HepG2 (cell line): ENCODE measurements around the gene BCCIP. TPM values are rescaled to one million over a fixed set of nuclear protein-coding genes. Genes with fewer than 3 reads are reported as not detected.

Experiments used
- AGO2 ChIP-seq: fragments of 200-400 bp; formaldehyde crosslinking; optimal IDR thresholded peaks from 2 replicates; pipeline ENCODE3; 2017; ENCODE audit warnings: mild to moderate bottlenecking, low read depth, low read length, moderate library complexity
- FOXA3 ChIP-seq: IDR thresholded peaks from 2 replicates; pipeline ENCODE4 v1.6.1; 2016; ENCODE audit warnings: missing genetic modification reagents, missing compliant biosample characterization
- KAT8 ChIP-seq: IDR thresholded peaks from 2 replicates; pipeline ENCODE4 v1.6.1; 2016; ENCODE audit warnings: missing genetic modification reagents, missing compliant biosample characterization
- PCBP1 ChIP-seq: fragments of 200-400 bp; formaldehyde crosslinking; IDR thresholded peaks from 2 replicates; pipeline ENCODE4 v1.6.1; 2017; ENCODE audit warnings: mild to moderate bottlenecking, low read depth, low read length, borderline replicate concordance
- RBM22 ChIP-seq: fragments of 200-400 bp; formaldehyde crosslinking; optimal IDR thresholded peaks from 2 replicates; pipeline ENCODE3; 2017; ENCODE audit warnings: mild to moderate bottlenecking, low read length, moderate library complexity
- SAP130 ChIP-seq: IDR thresholded peaks from 2 replicates; pipeline ENCODE4 v1.6.1; 2016; ENCODE audit warnings: low read depth
- YY1 ChIP-seq: IDR thresholded peaks from 2 replicates; pipeline ENCODE4 v1.6.1; 2011; ENCODE audit warnings: low read length, low read depth, moderate library complexity, mild to moderate bottlenecking; ENCODE audit not compliant: insufficient read depth, insufficient replicate concordance
- ZBTB7A ChIP-seq: sonication (generic); formaldehyde crosslinking; IDR thresholded peaks from 2 replicates; pipeline ENCODE4 v1.8.0; 2022; ENCODE audit warnings: mild to moderate bottlenecking, missing genetic modification reagents
- ZFP41 ChIP-seq: sonication (generic); formaldehyde crosslinking; IDR thresholded peaks from 2 replicates; pipeline ENCODE4 v1.4.0; 2020; ENCODE audit warnings: mild to moderate bottlenecking, missing genetic modification reagents, borderline replicate concordance
- ZNF20 ChIP-seq: sonication (generic); formaldehyde crosslinking; IDR thresholded peaks from 2 replicates; pipeline ENCODE4 v1.4.0; 2020; ENCODE audit warnings: mild to moderate bottlenecking, moderate library complexity, missing genetic modification reagents
- ZNF329 ChIP-seq: sonication (generic); formaldehyde crosslinking; IDR thresholded peaks from 2 replicates; pipeline ENCODE4 v1.9.0; 2021; ENCODE audit warnings: low read depth, mild to moderate bottlenecking, missing genetic modification reagents
- ZNF563 ChIP-seq: sonication (generic); formaldehyde crosslinking; IDR thresholded peaks from 2 replicates; pipeline ENCODE4 v1.8.0; 2022; ENCODE audit warnings: mild to moderate bottlenecking, moderate library complexity, missing genetic modification reagents
- ZNF788 ChIP-seq: sonication (generic); formaldehyde crosslinking; IDR thresholded peaks from 2 replicates; pipeline ENCODE4 v1.5.0; 2020; ENCODE audit warnings: mild to moderate bottlenecking, missing genetic modification reagents, borderline replicate concordance
- polyA plus RNA-seq, 8 experiments: library from polyadenylated mRNA; depleted of rRNA in 3 of 8; stranded (reverse) in 7 of 8; unstranded in 1 of 8; fragments of >200 nt; fragmentation: Illumina TruSeq in 4 of 8; extraction: Trizol in 4 of 8; gene quantifications; 2 replicates each; pipeline versions ENCODE4 v1.2.1 to v1.2.3, GENCODE V29; 2011 to 2016; ENCODE audit warnings: low read depth in 4 of 8, missing spikeins in 1 of 8, mixed read lengths in 1 of 8; ENCODE audit not compliant: insufficient read depth in 1 of 8
- total RNA-seq, 5 experiments: library from RNA; depleted of rRNA; stranded (reverse); fragments of >200 nt; fragmentation: Illumina TruSeq; extraction: Trizol; gene quantifications; 2 replicates each; pipeline ENCODE4 v1.2.3, GENCODE V29; 2016; ENCODE audit warnings: low read depth in 1 of 5
- TF ChIP-seq, protein P1 (sequence below), 2 experiments: sonication (generic) in 1 of 2; formaldehyde crosslinking in 1 of 2; IDR thresholded peaks; 2 replicates each; pipeline versions ENCODE4 v1.6.1 to v1.9.0; 2014 to 2022; ENCODE audit warnings: antibody characterized with exemption in 1 of 2, borderline replicate concordance in 1 of 2, inconsistent platforms in 1 of 2, low read depth in 1 of 2, missing genetic modification reagents in 1 of 2
- TF ChIP-seq, protein P2 (sequence below): sonication (generic); formaldehyde crosslinking; IDR thresholded peaks from 2 replicates; pipeline ENCODE4 v1.4.0; 2020; ENCODE audit warnings: missing genetic modification reagents
- TF ChIP-seq, protein P3 (sequence below): sonication (generic); formaldehyde crosslinking; IDR thresholded peaks from 2 replicates; pipeline ENCODE4 v1.9.0; 2022; ENCODE audit warnings: missing genetic modification reagents, mild to moderate bottlenecking, borderline replicate concordance
- TF ChIP-seq, protein P4 (sequence below): sonication (generic); formaldehyde crosslinking; IDR thresholded peaks from 2 replicates; pipeline ENCODE4 v1.5.1; 2020; ENCODE audit warnings: mild to moderate bottlenecking, missing genetic modification reagents, moderate library complexity

Gene BCCIP
- total and polyA plus RNA-seq, 2 of the 13 experiments (the other 11 are each of a cell fraction or from before 2014, with no cell fraction given) = 37.0 to 132 TPM

DNA sequence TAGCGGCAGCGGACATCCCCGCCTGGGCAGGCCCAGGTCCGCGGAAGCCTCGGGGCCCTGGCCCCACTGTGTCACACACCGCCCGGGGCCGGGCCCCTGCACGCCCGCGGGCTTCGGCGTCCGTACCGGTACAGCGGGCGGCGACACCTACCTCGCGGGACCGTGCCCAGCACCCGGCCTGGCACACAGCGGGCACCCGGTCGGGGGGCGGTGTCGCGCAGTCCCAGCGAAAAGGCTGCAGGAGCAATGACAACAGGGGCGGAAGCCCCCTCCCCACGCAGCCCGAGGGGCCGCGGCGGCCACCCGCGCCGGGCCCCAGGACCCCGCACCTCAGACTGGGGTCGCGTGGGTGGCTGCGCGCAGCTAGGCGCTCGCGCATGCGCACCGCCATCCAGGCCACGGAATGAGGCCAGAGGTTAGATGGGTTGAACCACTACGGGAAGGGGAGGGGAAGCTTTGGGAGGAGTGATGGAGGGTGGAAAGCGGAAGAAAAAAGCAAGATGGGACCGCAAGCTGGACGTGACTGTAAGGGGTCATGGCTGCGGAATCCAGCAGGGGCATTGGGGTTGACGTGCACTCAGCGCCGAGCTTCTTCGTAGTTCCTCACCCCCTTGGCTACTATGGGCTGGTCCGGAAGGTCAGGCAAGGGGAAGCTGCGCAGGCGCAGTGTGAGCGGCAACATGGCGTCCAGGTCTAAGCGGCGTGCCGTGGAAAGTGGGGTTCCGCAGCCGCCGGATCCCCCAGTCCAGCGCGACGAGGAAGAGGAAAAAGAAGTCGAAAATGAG is at the start of gene BCCIP, which contains the start of gene UROS (continued):
- TF ChIP-seq, protein P1, sequence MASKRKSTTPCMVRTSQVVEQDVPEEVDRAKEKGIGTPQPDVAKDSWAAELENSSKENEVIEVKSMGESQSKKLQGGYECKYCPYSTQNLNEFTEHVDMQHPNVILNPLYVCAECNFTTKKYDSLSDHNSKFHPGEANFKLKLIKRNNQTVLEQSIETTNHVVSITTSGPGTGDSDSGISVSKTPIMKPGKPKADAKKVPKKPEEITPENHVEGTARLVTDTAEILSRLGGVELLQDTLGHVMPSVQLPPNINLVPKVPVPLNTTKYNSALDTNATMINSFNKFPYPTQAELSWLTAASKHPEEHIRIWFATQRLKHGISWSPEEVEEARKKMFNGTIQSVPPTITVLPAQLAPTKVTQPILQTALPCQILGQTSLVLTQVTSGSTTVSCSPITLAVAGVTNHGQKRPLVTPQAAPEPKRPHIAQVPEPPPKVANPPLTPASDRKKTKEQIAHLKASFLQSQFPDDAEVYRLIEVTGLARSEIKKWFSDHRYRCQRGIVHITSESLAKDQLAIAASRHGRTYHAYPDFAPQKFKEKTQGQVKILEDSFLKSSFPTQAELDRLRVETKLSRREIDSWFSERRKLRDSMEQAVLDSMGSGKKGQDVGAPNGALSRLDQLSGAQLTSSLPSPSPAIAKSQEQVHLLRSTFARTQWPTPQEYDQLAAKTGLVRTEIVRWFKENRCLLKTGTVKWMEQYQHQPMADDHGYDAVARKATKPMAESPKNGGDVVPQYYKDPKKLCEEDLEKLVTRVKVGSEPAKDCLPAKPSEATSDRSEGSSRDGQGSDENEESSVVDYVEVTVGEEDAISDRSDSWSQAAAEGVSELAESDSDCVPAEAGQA (IDR thresholded peaks at IDR 0.05; ENCODE audit: low read depth) = no peak; the same call in 1 of the 2 replicates
- TF ChIP-seq, protein P1 (CRISPR knock-in tag; IDR thresholded peaks at IDR 0.05; ENCODE audit: borderline replicate concordance) = peak; percentile 65; the same call in 1 of the 2 replicates
- peak; percentile 67; the same call in 1 of the 2 replicates for TF ChIP-seq ZNF788 (CRISPR knock-in tag)
- no peak for TF ChIP-seq RBM22
- TF ChIP-seq PCBP1 = 0 out of 2 replicates have a peak, but pooled peaks have one; percentile 55
- peak; percentile 71 for TF ChIP-seq AGO2
- peak; percentile 88 for TF ChIP-seq SAP130 (CRISPR knock-in tag)
- peak; percentile 91 for TF ChIP-seq ZBTB7A (CRISPR knock-in tag)
- TF ChIP-seq ZNF329 = peak; percentile 68; the same call in 1 of the 2 replicates
- TF ChIP-seq YY1 = peak; percentile 96
- TF ChIP-seq KAT8 (CRISPR knock-in tag) = peak; percentile 85
- no peak for TF ChIP-seq ZNF20 (CRISPR knock-in tag)
- TF ChIP-seq, protein P2, sequence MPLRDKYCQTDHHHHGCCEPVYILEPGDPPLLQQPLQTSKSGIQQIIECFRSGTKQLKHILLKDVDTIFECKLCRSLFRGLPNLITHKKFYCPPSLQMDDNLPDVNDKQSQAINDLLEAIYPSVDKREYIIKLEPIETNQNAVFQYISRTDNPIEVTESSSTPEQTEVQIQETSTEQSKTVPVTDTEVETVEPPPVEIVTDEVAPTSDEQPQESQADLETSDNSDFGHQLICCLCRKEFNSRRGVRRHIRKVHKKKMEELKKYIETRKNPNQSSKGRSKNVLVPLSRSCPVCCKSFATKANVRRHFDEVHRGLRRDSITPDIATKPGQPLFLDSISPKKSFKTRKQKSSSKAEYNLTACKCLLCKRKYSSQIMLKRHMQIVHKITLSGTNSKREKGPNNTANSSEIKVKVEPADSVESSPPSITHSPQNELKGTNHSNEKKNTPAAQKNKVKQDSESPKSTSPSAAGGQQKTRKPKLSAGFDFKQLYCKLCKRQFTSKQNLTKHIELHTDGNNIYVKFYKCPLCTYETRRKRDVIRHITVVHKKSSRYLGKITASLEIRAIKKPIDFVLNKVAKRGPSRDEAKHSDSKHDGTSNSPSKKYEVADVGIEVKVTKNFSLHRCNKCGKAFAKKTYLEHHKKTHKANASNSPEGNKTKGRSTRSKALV (CRISPR knock-in tag) = peak; percentile 66; the same call in 1 of the 2 replicates
- peak; percentile 50 for TF ChIP-seq ZNF563 (CRISPR knock-in tag)
- TF ChIP-seq, protein P3, sequence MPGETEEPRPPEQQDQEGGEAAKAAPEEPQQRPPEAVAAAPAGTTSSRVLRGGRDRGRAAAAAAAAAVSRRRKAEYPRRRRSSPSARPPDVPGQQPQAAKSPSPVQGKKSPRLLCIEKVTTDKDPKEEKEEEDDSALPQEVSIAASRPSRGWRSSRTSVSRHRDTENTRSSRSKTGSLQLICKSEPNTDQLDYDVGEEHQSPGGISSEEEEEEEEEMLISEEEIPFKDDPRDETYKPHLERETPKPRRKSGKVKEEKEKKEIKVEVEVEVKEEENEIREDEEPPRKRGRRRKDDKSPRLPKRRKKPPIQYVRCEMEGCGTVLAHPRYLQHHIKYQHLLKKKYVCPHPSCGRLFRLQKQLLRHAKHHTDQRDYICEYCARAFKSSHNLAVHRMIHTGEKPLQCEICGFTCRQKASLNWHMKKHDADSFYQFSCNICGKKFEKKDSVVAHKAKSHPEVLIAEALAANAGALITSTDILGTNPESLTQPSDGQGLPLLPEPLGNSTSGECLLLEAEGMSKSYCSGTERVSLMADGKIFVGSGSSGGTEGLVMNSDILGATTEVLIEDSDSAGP (CRISPR knock-in tag) = peak; percentile 85
- no peak for TF ChIP-seq ZFP41 (CRISPR knock-in tag)
- TF ChIP-seq FOXA3 (CRISPR knock-in tag) = 0 out of 2 replicates have a peak, but pooled peaks have one; percentile 22
- TF ChIP-seq, protein P4, sequence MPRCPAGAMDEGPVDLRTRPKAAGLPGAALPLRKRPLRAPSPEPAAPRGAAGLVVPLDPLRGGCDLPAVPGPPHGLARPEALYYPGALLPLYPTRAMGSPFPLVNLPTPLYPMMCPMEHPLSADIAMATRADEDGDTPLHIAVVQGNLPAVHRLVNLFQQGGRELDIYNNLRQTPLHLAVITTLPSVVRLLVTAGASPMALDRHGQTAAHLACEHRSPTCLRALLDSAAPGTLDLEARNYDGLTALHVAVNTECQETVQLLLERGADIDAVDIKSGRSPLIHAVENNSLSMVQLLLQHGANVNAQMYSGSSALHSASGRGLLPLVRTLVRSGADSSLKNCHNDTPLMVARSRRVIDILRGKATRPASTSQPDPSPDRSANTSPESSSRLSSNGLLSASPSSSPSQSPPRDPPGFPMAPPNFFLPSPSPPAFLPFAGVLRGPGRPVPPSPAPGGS (CRISPR knock-in tag) = 0 out of 2 replicates have a peak, but pooled peaks have one; percentile 36
